Panc1 (cell line): ENCODE data around the gene ARHGAP45.

ENCODE experiments used
- CTCF ChIP-seq: fragments of 450-650 bp; IDR thresholded peaks from 2 replicates; pipeline ENCODE4 v1.5.1; 2017; ENCODE audit warnings: mild to moderate bottlenecking
- POLR2AphosphoS5 ChIP-seq: IDR thresholded peaks from 2 replicates; pipeline ENCODE4 v1.6.1; 2012; ENCODE audit warnings: mild to moderate bottlenecking, low read depth, low read length, moderate library complexity
- SIN3A ChIP-seq: IDR thresholded peaks from 2 replicates; pipeline ENCODE4 v1.6.1; 2012; ENCODE audit warnings: low read depth, mild to moderate bottlenecking, low read length, moderate library complexity, borderline replicate concordance; ENCODE audit not compliant: insufficient read depth
- TCF7L2 ChIP-seq: IDR thresholded peaks from 2 replicates; pipeline ENCODE4 v1.6.1; 2011; ENCODE audit warnings: mild to moderate bottlenecking, low read depth, low read length, inconsistent platforms
- TF ChIP-seq, protein P1 (sequence below), 2 experiments: IDR thresholded peaks; 2 replicates each; pipeline ENCODE4 v1.6.1; 2011 to 2012; ENCODE audit warnings: low read depth in 2 of 2, control low read depth in 1 of 2, low read length in 1 of 2, mild to moderate bottlenecking in 1 of 2, moderate library complexity in 1 of 2; ENCODE audit not compliant: insufficient read depth in 1 of 2

GRCh38 chr19:1105008-1105872 is 38.3 kb downstream of the ARHGAP45 start:
- TF ChIP-seq CTCF = no peak
- peak; percentile 62 for TF ChIP-seq POLR2AphosphoS5
- TF ChIP-seq, protein P1, sequence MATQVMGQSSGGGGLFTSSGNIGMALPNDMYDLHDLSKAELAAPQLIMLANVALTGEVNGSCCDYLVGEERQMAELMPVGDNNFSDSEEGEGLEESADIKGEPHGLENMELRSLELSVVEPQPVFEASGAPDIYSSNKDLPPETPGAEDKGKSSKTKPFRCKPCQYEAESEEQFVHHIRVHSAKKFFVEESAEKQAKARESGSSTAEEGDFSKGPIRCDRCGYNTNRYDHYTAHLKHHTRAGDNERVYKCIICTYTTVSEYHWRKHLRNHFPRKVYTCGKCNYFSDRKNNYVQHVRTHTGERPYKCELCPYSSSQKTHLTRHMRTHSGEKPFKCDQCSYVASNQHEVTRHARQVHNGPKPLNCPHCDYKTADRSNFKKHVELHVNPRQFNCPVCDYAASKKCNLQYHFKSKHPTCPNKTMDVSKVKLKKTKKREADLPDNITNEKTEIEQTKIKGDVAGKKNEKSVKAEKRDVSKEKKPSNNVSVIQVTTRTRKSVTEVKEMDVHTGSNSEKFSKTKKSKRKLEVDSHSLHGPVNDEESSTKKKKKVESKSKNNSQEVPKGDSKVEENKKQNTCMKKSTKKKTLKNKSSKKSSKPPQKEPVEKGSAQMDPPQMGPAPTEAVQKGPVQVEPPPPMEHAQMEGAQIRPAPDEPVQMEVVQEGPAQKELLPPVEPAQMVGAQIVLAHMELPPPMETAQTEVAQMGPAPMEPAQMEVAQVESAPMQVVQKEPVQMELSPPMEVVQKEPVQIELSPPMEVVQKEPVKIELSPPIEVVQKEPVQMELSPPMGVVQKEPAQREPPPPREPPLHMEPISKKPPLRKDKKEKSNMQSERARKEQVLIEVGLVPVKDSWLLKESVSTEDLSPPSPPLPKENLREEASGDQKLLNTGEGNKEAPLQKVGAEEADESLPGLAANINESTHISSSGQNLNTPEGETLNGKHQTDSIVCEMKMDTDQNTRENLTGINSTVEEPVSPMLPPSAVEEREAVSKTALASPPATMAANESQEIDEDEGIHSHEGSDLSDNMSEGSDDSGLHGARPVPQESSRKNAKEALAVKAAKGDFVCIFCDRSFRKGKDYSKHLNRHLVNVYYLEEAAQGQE (IDR thresholded peaks at IDR 0.05; ENCODE audit: insufficient read depth in 1 of 2, low read depth in 2 of 2, low read length in 1 of 2) = no peak
- no peak for TF ChIP-seq SIN3A
- TF ChIP-seq TCF7L2 = peak; percentile 93
